C4-2B (cell line): Measurements from ENCODE around the gene FAM53B.

ENCODE experiments used
- ZFX ChIP-seq: fragments of 450-650 bp; IDR thresholded peaks from 2 replicates; pipeline ENCODE4 v1.6.1; 2017
- TF ChIP-seq, protein P1 (sequence below): fragments of 450-650 bp; conservative IDR thresholded peaks from 2 replicates; pipeline ENCODE4 v1.5.1; 2017; ENCODE audit warnings: mild to moderate bottlenecking

DNA sequence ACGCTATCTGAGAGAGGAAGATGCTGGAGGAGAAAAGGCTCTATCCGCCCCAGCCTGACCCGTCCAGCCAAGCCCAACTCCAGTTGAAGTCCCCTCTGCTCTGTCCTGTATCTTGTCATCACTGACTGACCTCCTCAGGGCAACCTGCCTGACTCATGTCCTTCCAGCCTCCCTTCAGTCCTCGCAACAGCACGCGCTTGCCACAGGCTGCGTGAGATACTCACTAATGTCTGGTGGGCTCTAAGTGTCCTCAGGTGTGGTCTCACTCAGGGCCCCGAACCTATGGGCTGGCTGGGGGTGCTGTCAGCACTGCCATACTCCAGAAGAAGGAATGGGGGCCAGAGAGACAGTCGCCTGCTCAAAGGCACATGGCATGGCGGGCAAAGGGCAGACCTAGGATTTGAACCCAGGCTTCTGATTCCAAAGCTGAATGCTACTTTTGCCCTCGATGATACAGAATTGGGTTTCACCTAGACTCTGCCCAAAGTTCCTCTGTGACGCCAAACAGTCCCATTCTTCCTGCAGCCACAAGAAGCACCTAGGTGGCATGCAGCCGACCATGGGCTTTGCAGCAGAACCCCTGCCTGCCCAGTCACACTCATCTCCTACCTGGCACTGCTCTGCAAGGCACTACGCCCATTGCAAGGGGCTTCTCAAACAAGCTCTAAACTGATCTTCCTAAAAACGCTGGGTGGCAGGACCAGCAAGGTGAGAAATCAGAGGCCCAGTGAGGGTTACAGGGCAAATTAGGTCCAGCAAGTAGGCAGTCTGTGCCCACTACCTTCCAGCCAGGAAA is 8.5 kb downstream of the FAM53B start:
- TF ChIP-seq, protein P1, sequence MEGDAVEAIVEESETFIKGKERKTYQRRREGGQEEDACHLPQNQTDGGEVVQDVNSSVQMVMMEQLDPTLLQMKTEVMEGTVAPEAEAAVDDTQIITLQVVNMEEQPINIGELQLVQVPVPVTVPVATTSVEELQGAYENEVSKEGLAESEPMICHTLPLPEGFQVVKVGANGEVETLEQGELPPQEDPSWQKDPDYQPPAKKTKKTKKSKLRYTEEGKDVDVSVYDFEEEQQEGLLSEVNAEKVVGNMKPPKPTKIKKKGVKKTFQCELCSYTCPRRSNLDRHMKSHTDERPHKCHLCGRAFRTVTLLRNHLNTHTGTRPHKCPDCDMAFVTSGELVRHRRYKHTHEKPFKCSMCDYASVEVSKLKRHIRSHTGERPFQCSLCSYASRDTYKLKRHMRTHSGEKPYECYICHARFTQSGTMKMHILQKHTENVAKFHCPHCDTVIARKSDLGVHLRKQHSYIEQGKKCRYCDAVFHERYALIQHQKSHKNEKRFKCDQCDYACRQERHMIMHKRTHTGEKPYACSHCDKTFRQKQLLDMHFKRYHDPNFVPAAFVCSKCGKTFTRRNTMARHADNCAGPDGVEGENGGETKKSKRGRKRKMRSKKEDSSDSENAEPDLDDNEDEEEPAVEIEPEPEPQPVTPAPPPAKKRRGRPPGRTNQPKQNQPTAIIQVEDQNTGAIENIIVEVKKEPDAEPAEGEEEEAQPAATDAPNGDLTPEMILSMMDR: no peak
- no peak for TF ChIP-seq ZFX
